Body of pancreas (tissue), 4 donors: ENCODE measurements around the gene GNS.

Source experiments
- CTCF ChIP-seq, 7 experiments: fragments of 450-650 bp in 4 of 7; fragments of 200-600 bp in 3 of 7; sonication (generic) in 3 of 7; IDR thresholded peaks; one replicate each; pipeline ENCODE4 v1.5.1; 2016 to 2019; ENCODE audit warnings: antibody characterized with exemption in 7 of 7
- POLR2A ChIP-seq, 3 donors: fragments of 450-650 bp; IDR thresholded peaks; one replicate each; pipeline ENCODE4 v1.6.1; 2016; ENCODE audit warnings: antibody characterized with exemption in 3 of 3, mild to moderate bottlenecking in 2 of 3

- TF ChIP-seq CTCF (IDR thresholded peaks at IDR 0.05) (no peak), POLR2A (IDR thresholded peaks at IDR 0.05) (no peak)
Observed at GRCh38 chr12:64718649-64719048, 40.6 kb downstream of the GNS start.
